ENCODE measurements around the gene CCNH.

Gene CCNH

GRCh38 chr5:87361536-87362213 lies 51.1 kb downstream of the CCNH start:
- TF ChIP-seq CTCF (conservative IDR thresholded peaks at IDR 0.05) = no peak
- no peak for TF ChIP-seq ZFX (IDR thresholded peaks at IDR 0.05)
- H3K27ac ChIP-seq = no peak overlapping the region

GRCh38 chr5:87361031-87361445 lies 51.7 kb downstream of the CCNH start:
- TF ChIP-seq ZFX (IDR thresholded peaks at IDR 0.05) = no peak
- no peak for TF ChIP-seq CTCF (conservative IDR thresholded peaks at IDR 0.05)
- H3K27ac ChIP-seq = no peak overlapping the region

- no peak for TF ChIP-seq ZFX (IDR thresholded peaks at IDR 0.05)
- TF ChIP-seq CTCF (conservative IDR thresholded peaks at IDR 0.05) = no peak
- H3K27ac ChIP-seq = no peak overlapping the region
Measured at GRCh38 chr5:87360132-87360531, 52.6 kb downstream of the CCNH start.

GRCh38 chr5:87359106-87359505 lies 53.6 kb downstream of the CCNH start:
- TF ChIP-seq CTCF (conservative IDR thresholded peaks at IDR 0.05) (no peak), ZFX (IDR thresholded peaks at IDR 0.05) (no peak)
- no peak overlapping the region for H3K27ac ChIP-seq

GRCh38 chr5:87354496-87354895 lies 58.2 kb downstream of the CCNH start:
- no peak for TF ChIP-seq CTCF (conservative IDR thresholded peaks at IDR 0.05)
- no peak for TF ChIP-seq ZFX (IDR thresholded peaks at IDR 0.05)
- H3K27ac ChIP-seq = no peak overlapping the region

GRCh38 chr5:87347841-87348240 lies 64.9 kb downstream of the CCNH start:
- TF ChIP-seq CTCF (conservative IDR thresholded peaks at IDR 0.05) (no peak), ZFX (IDR thresholded peaks at IDR 0.05) (no peak)
- H3K27ac ChIP-seq = no peak overlapping the region

GRCh38 chr5:87347272-87347671 lies 65.5 kb downstream of the CCNH start:
- TF ChIP-seq CTCF (conservative IDR thresholded peaks at IDR 0.05) (no peak), ZFX (IDR thresholded peaks at IDR 0.05) (no peak)
- H3K27ac ChIP-seq = no peak overlapping the region
